ENCODE data around the gene PGLYRP2. TPM values are rescaled to one million over a fixed set of nuclear protein-coding genes. Genes with fewer than 3 reads are reported as not detected.
A peak's percentile ranks its signal among the peaks of the same experiment; 100 is the strongest.

Gene PGLYRP2
- total and polyA plus RNA-seq, 4 experiments from 2014 or later: 0.19 to 0.91 (median 0.42) TPM

GRCh38 chr19:15424692-15425272 lies 54.5 kb downstream of the PGLYRP2 start:
- Histone ChIP-seq H3K36me3 (ENCODE audit: insufficient read depth, low read length) (peaks cover 39% of the 10 kb centered on the region), H3K4me1 (ENCODE audit: insufficient read depth, low read length) (peaks cover 2% of the 10 kb centered on the region), H3K9me3 (ENCODE audit: control insufficient read depth in 1 of 2, low read length in 2 of 2) (no peaks in the 10 kb centered on the region), H3K4me3 (ENCODE audit: low read length in 2 of 2) (no peak overlapping the region), H3K27me3 (ENCODE audit: insufficient read depth, low read length) (no peaks in the 10 kb centered on the region), H3K27ac (ENCODE audit: low read depth, low read length) (no peak overlapping the region)
- peaks cover 8 to 20% (median 13%) of the 10 kb centered on the region in 4 donors for H3K4me1 Mint-ChIP-seq
- no peak for DNase-seq
- POLR2A ChIA-PET (ENCODE audit: partially characterized antibody): no interaction called here
- H3K9me3 Mint-ChIP-seq: no peaks in the 10 kb centered on the region
- intact Hi-C loops (cut with micrococcal nuclease): no loop called here
- H3K4me3 Mint-ChIP-seq: no peak overlapping the region
- H3K36me3 Mint-ChIP-seq: peaks cover 29% of the 10 kb centered on the region in 2 donors
- no peaks in the 10 kb centered on the region for H3K27me3 Mint-ChIP-seq
- no peak overlapping the region for H3K27ac Mint-ChIP-seq
- CTCF ChIA-PET (ENCODE audit: partially characterized antibody): interaction anchor here (1.8 kb wide), 1 partner anchor 131 kb away, joined by 4 read pairs; no protein-coding TSS in a partner anchor

GRCh38 chr19:15424121-15424520 lies 55.2 kb downstream of the PGLYRP2 start:
- POLR2A ChIA-PET (ENCODE audit: partially characterized antibody): interaction anchor here (1.0 kb wide), 1 partner anchor 131 kb away, joined by 3 read pairs; no protein-coding TSS in a partner anchor
- CTCF ChIA-PET (ENCODE audit: partially characterized antibody): interaction anchor here (1.8 kb wide), 1 partner anchor 132 kb away, joined by 4 read pairs; no protein-coding TSS in a partner anchor
- Mint-ChIP-seq H3K4me1 (peaks cover 12 to 25% (median 19%) of the 10 kb centered on the region in 4 donors), H3K27me3 (no peaks in the 10 kb centered on the region), H3K36me3 (peaks cover 29 to 31% of the 10 kb centered on the region in 2 donors), H3K4me3 (no peak overlapping the region), H3K27ac (no peak overlapping the region), H3K9me3 (no peaks in the 10 kb centered on the region)
- intact Hi-C loops (cut with micrococcal nuclease): no loop called here
- Histone ChIP-seq H3K4me1 (ENCODE audit: insufficient read depth, low read length) (peaks cover 9% of the 10 kb centered on the region), H3K27ac (ENCODE audit: low read depth, low read length) (no peak overlapping the region), H3K36me3 (ENCODE audit: insufficient read depth, low read length) (peaks cover 39% of the 10 kb centered on the region), H3K4me3 (ENCODE audit: low read length in 2 of 2) (no peak overlapping the region), H3K27me3 (ENCODE audit: insufficient read depth, low read length) (no peaks in the 10 kb centered on the region), H3K9me3 (ENCODE audit: control insufficient read depth in 1 of 2, low read length in 2 of 2) (no peaks in the 10 kb centered on the region)
- no peak for DNase-seq

GRCh38 chr19:15423130-15423529 lies 56.2 kb downstream of the PGLYRP2 start:
- Mint-ChIP-seq H3K36me3 (peaks cover 29 to 35% of the 10 kb centered on the region in 2 donors), H3K4me3 (no peak overlapping the region), H3K4me1 (peaks cover 13 to 34% (median 20%) of the 10 kb centered on the region in 4 donors), H3K9me3 (no peaks in the 10 kb centered on the region), H3K27me3 (no peaks in the 10 kb centered on the region), H3K27ac (no peak overlapping the region)
- Histone ChIP-seq H3K36me3 (ENCODE audit: insufficient read depth, low read length) (peaks cover 39% of the 10 kb centered on the region), H3K4me3 (ENCODE audit: low read length in 2 of 2) (no peak overlapping the region), H3K4me1 (ENCODE audit: insufficient read depth, low read length) (peaks cover 10% of the 10 kb centered on the region), H3K9me3 (ENCODE audit: control insufficient read depth in 1 of 2, low read length in 2 of 2) (no peaks in the 10 kb centered on the region), H3K27ac (ENCODE audit: low read depth, low read length) (no peak overlapping the region), H3K27me3 (ENCODE audit: insufficient read depth, low read length) (no peaks in the 10 kb centered on the region)
- CTCF ChIA-PET (ENCODE audit: partially characterized antibody): interaction anchor here (1.8 to 5.0 kb wide), 2 partner anchors 43 to 133 kb away, joined by 4 to 82 read pairs; partner anchors contain the start of gene RASAL3
- POLR2A ChIA-PET (ENCODE audit: partially characterized antibody): interaction anchor here (1.0 kb wide), 1 partner anchor 132 kb away, joined by 3 read pairs; no protein-coding TSS in a partner anchor
- no peak for DNase-seq
- intact Hi-C loops (cut with micrococcal nuclease): no loop called here

- H3K27me3 ChIP-seq (ENCODE audit: insufficient read depth, low read length): no peaks in the 10 kb centered on the region
- H3K4me3 ChIP-seq (ENCODE audit: low read length in 2 of 2): no peak overlapping the region
- Mint-ChIP-seq H3K36me3 (peaks cover 29 to 34% of the 10 kb centered on the region in 2 donors), H3K9me3 (no peaks in the 10 kb centered on the region), H3K27ac (no peak overlapping the region), H3K4me1 (peaks cover 18 to 39% (median 26%) of the 10 kb centered on the region in 4 donors), H3K4me3 (no peak overlapping the region), H3K27me3 (no peaks in the 10 kb centered on the region)
- peaks cover 36% of the 10 kb centered on the region for H3K36me3 ChIP-seq (ENCODE audit: insufficient read depth, low read length)
- ChIA-PET POLR2A (ENCODE audit: partially characterized antibody) (interaction anchor here (0.8 to 7.0 kb wide), 4 partner anchors 38 to 133 kb away, joined by 3 to 168 read pairs (median 68); partner anchors contain the start of genes AKAP8 and RASAL3), CTCF (ENCODE audit: partially characterized antibody) (interaction anchor here (5.0 to 9.0 kb wide), 3 partner anchors 43 to 131 kb away, joined by 54 to 319 read pairs (median 82); partner anchors contain the start of genes AKAP8 and RASAL3)
- intact Hi-C loops (cut with micrococcal nuclease): no loop called here
- no peak for DNase-seq
- H3K27ac ChIP-seq (ENCODE audit: low read depth, low read length): no peak overlapping the region
- H3K4me1 ChIP-seq (ENCODE audit: insufficient read depth, low read length): peaks cover 16% of the 10 kb centered on the region
- H3K9me3 ChIP-seq (ENCODE audit: control insufficient read depth in 1 of 2, low read length in 2 of 2): no peaks in the 10 kb centered on the region
Observed at GRCh38 chr19:15422296-15423075, 56.8 kb downstream of the PGLYRP2 start.

- ChIA-PET POLR2A (ENCODE audit: partially characterized antibody) (interaction anchor here (0.8 to 7.0 kb wide), 6 partner anchors 12 to 134 kb away, joined by 3 to 168 read pairs (median 40); partner anchors contain the start of genes AKAP8 and RASAL3), CTCF (ENCODE audit: partially characterized antibody) (interaction anchor here (1.0 to 9.0 kb wide), 5 partner anchors 11 to 138 kb away, joined by 3 to 319 read pairs (median 54); partner anchors contain the start of genes AKAP8 and RASAL3)
- Histone ChIP-seq H3K27me3 (ENCODE audit: insufficient read depth, low read length) (no peaks in the 10 kb centered on the region), H3K27ac (ENCODE audit: low read depth, low read length) (no peak overlapping the region), H3K4me1 (ENCODE audit: insufficient read depth, low read length) (peaks cover 23% of the 10 kb centered on the region), H3K36me3 (ENCODE audit: insufficient read depth, low read length) (peaks cover 29% of the 10 kb centered on the region), H3K9me3 (ENCODE audit: control insufficient read depth in 1 of 2, low read length in 2 of 2) (no peaks in the 10 kb centered on the region), H3K4me3 (ENCODE audit: low read length in 2 of 2) (no peak overlapping the region)
- Mint-ChIP-seq H3K9me3 (no peaks in the 10 kb centered on the region), H3K27me3 (no peaks in the 10 kb centered on the region), H3K36me3 (peaks cover 29 to 34% of the 10 kb centered on the region in 2 donors), H3K27ac (no peak overlapping the region), H3K4me1 (peaks cover 23 to 42% (median 32%) of the 10 kb centered on the region in 4 donors), H3K4me3 (no peak overlapping the region)
- no peak for DNase-seq
- intact Hi-C loops (cut with micrococcal nuclease): no loop called here
Observed at GRCh38 chr19:15421721-15422260, 57.5 kb downstream of the PGLYRP2 start.

- Histone ChIP-seq H3K4me3 (ENCODE audit: low read length in 2 of 2) (no peak overlapping the region), H3K27me3 (ENCODE audit: insufficient read depth, low read length) (no peaks in the 10 kb centered on the region), H3K9me3 (ENCODE audit: control insufficient read depth in 1 of 2, low read length in 2 of 2) (no peaks in the 10 kb centered on the region), H3K36me3 (ENCODE audit: insufficient read depth, low read length) (peaks cover 23% of the 10 kb centered on the region), H3K4me1 (ENCODE audit: insufficient read depth, low read length) (peaks cover 29% of the 10 kb centered on the region), H3K27ac (ENCODE audit: low read depth, low read length) (no peak overlapping the region)
- DNase-seq: no peak
- intact Hi-C loops (cut with micrococcal nuclease): no loop called here
- Mint-ChIP-seq H3K4me3 (no peak overlapping the region), H3K27me3 (no peaks in the 10 kb centered on the region), H3K9me3 (no peaks in the 10 kb centered on the region), H3K27ac (peak overlapping the region in 1 of 7 donors; percentile 12), H3K36me3 (peaks cover 30 to 34% of the 10 kb centered on the region in 2 donors), H3K4me1 (peaks cover 26 to 47% (median 34%) of the 10 kb centered on the region in 4 donors)
- ChIA-PET CTCF (ENCODE audit: partially characterized antibody) (interaction anchor here (1.0 to 9.0 kb wide), 7 partner anchors 12 to 138 kb away, joined by 3 to 319 read pairs (median 4); partner anchors contain the start of genes AKAP8 and RASAL3), POLR2A (ENCODE audit: partially characterized antibody) (interaction anchor here (1.2 to 7.0 kb wide), 5 partner anchors 13 to 135 kb away, joined by 3 to 168 read pairs (median 75); partner anchors contain the start of genes AKAP8 and RASAL3)
Observed at GRCh38 chr19:15421136-15421695, 58.1 kb downstream of the PGLYRP2 start.

All from CD4-positive, alpha-beta memory T cell (primary cell).